GM18868 (cell line): ENCODE data around the gene MPPED1.

Experiments used
- ATAC-seq: cut with Tn5 transposase; IDR thresholded peaks from one replicate; pipeline ENCODE4 v1.9.1; 2021; ENCODE audit warnings: mild to moderate bottlenecking, moderate library complexity; ENCODE audit not compliant: unreplicated experiment

Gene MPPED1

DNA sequence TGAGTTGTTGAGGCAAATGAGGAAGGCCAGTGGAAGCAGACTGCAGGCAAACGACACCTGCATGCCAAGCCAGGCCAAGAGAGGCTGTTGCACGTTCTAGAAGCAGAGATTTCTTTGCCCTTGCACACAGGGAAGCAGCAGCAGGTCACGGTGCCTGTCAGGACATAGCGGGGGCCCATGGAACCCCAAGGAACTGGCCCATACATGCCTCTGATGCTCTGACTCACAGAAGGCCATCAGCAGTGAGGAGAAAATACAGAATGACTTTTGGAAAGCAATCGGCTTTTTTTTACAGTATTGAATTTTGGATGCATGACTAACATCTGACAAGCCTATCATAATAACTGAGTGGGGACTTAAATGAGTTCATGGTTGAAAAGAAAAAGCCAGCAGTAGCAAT, 123.9 kb downstream of the MPPED1 start:
- ATAC-seq = no peak

DNA sequence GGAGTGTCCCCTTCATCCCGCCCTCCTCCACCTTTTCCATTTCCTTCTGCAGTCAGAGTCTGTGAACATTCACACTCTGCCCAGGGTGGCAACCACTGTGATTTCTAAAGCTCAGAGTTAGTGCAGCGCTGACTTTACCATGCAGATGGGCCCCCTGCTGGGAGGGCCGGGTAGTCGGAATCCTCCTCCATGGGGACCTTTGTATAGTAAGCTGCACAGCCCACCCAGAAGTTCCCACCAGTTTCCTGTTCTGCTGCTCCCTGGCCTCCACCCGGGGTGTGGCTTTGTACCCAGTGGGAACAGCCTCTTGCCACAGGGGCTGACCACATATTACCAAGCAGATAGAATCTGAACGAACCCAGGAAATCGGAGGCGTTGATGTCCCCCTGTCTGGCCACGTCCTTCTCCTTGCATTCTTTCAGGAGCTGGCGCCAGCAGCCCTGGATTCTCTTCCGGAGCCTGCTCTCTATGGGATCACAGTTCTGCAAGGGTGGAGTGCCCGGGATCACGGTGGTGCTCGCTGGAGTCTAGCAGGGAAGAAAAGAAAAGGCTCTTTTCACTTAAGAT, 125.3 kb downstream of the MPPED1 start:
- ATAC-seq = no peak

DNA sequence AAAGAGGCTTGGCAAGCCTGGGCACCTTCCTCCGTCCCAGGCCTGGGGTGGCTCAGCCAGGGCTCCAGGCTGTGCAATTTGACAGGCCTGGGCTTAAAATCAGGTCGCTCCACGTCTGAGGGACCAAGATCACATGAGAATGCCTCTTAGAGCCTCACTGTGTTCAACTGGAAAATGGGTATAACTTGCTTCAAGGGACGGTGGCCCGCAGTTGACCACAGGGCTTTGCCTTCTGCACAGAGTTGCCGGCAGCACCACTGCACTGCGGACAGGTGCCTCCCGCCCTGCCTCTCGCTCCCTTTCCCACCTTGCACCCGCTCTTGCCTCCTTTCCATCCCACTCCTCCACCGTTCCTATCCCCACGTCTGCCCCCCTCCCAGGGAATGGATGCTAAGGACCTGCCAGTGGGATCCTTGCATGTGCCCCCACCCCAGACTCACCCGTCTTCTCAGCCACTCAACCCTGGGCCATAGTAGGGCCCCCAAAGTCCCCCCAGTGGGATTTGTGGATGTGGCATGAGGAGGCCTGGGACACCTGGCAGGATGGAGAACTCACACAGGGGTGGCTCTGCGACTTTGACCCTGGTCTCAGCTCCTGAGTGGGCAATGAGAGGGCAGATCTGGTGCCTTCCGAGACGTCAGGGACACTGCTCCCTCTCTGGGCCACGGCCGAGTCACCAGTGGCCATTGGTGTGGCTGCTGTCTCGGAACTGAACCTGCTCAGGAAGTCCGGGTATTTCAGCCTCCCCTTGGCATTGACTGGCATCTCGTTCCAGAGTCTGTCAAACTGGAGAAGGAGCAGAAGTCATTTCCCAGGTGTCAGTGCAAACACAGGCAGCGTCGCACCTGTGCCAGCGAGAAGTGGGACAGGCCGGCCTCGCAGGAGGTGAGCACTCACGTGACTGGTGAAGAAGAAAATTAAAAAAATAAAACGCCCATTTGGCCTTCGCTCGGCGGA, 128.0 kb downstream of the MPPED1 start:
- no peak for ATAC-seq

DNA sequence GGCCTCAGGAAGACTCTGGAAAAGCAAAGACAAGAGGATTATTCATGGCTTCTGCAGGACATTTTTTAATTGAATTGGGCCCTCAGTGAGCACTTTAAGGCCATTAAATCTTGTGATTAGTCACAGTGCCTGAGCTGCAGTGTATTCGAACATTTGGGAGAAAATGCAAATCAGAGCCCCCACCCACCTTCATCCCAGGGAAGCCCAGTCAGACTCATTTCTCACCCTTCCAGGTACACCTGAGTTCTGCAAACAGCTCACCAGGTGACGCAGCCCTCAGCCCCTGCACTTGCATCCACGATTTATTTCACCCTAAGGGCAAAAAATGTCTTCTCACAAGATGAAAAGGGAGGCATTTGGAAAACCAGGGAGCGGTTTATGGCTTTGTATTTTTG, 128.7 kb downstream of the MPPED1 start:
- no peak for ATAC-seq

DNA sequence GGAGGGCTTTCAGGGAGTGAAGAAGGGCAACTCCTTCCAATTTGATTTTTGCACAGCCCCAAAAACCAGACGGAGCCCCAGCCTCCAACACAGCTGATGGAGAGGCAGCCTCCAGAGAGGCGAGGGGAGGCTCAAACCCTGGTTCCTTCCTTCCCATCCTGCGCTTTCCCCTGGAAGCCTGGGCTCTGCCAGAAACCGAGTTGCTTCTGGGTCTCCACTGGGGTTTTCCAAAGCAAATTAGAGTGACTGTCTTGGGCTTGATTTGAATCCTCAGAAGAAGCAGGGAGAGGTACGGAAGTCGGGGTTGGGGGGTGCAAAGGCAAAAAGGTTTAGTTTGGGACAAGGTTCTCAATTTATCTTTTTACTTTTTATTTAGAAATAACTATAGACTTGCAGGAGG, 129.2 kb downstream of the MPPED1 start:
- ATAC-seq = no peak

DNA sequence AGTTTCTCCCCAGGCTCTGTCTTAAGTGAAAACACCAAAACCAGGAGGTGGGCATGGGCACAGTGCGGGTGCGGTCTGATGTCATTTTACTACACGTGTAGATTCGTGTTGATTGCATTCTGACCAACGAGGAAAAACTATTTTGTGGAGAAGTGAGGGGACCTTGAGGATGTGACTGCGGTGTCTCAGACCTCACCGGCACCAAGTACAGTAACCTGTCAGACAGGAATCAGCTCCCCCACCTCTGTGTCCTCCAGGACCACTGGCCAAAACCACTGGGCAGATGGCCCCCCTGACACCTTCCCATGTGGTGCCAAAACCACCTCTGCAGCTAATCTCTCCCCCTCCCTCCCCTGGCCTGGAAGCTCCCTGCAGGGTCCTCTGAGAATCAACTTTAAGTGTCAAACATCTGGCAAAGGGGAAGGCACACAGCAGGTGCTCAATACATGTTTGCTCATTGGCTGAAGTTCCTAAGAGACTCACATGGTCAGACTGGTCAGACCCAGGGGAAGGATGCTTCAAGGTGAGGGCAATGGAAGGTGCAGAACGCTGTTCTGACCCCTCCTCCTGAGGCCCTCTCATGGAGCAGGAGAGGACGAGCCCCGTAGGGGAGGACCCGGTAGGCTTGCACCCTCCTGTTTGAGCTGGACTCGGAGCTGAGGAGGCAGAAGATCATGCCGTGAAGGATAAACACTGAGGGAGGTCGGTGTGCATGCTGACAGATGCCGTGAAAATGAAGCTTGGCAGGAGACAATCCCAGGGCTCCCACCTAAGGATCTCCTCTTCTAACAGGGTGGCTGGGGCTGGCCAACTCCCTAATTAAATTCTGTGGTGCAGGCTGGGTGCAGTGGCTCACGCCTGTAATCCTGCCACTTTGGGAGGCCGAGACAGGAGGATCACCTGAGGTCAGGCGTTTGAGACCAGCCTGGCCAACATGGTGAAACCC, 129.9 kb downstream of the MPPED1 start:
- no peak for ATAC-seq

DNA sequence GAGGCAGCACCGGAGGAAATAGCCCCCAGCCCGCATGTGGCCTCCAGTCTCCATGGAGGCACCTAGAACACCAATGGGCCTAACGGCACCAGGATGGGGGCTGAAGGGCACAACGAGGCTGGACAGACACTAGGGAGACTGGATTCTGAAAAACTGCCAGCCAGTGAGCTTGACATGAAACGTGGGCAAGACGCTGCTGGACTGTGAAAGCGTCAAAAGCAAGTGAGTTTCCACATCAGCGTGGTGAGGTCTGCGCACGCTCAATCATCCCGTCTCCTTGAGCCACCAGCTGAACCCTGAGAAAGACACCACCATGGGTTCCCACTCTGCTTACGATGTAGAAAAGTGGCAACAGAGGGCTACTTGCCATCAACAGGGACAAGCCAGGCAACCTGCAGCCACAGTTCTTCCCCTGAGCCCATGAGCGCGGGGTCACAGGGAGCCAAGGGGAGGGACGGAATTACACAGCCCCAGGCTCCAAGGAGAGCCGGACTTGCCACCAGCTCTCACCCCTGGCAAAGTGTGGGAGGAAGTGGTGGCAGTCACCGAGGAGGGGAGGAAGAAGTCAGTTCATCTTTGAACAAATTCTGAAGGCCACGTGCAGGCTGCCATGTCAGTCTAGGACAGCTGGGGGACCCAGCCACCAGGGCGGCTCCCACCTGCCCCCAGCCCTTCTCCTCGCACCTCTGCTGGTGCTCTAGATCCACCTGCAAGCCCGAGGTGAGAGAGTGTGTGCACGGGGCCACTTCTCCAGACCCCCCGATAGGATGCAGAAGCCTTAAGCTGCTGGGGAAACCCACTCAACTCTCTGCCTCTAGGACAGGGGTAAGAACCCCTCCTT, 131.1 kb downstream of the MPPED1 start:
- ATAC-seq = no peak

DNA sequence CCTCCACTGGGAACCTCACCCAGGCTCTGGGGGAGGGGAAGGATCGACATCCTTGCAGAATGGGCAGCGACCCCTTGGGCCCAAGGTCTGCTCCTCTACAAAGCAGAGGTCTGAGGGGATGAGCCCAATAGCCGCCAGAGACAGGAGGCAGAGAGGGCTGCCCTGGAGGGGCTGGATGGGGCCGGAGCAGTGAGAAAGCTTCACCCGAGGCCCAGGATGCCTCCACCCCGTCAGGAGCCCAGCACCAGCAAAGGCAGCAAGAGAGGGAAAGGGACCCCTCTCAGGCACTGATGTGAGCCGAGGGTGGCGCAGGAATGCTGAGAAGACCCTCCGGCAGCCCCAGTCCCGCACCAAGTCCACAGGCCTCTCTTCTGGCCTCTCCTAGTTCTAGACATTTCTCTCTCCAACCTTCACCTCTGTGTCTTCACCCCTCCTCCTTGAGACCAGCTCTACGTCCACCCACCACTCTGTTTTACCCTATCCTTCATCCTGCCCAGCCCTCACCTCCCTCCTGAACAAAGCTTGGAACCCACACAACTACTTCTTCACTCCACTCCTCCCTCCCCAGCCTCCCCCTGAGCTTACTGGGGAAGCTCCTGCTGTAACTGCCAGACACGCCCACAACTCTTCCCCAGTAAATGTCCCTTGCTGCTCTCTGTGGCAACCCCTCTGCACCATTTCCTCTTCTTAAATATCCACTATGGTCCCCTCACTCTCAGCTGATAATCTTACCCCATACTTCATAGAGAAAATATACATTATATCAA, 131.9 kb downstream of the MPPED1 start:
- no peak for ATAC-seq

DNA sequence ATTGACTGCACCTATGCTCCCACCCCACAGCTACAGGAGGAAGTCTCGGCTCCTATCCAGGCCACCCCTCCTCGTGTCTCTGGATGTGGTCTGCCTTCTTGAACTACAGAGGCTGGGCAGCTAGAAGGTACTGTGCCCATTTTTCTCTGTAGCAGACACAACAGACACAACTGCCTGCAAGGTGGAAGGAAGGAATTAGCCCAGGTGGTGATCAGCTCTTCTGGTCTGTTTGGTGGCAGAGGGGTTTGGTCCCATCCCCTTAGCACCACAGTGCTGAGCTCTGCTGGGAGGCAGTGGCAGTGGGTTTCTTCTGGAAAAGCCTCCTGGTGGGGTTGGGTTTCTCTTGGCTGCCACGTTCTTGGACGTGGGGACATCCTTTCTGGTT, 132.5 kb downstream of the MPPED1 start:
- ATAC-seq = no peak

DNA sequence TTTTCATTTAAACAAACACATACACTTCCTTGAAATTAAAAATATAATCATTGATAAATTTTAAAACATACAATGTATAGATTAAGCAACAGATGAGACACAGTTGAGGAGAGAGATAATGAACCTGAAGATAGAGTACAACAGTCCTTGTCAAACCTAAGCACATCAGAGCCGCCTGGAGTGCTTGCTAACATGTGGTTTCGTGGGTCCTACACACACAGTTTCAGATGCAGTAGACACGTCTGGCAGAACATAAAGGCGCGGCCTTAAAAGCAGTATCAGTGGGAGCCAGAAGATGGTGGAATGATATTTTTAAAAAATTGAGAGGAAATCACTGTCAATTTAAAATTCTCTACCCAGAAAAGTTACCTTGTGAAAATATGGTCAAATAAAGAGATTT, 134.4 kb downstream of the MPPED1 start:
- ATAC-seq = no peak

DNA sequence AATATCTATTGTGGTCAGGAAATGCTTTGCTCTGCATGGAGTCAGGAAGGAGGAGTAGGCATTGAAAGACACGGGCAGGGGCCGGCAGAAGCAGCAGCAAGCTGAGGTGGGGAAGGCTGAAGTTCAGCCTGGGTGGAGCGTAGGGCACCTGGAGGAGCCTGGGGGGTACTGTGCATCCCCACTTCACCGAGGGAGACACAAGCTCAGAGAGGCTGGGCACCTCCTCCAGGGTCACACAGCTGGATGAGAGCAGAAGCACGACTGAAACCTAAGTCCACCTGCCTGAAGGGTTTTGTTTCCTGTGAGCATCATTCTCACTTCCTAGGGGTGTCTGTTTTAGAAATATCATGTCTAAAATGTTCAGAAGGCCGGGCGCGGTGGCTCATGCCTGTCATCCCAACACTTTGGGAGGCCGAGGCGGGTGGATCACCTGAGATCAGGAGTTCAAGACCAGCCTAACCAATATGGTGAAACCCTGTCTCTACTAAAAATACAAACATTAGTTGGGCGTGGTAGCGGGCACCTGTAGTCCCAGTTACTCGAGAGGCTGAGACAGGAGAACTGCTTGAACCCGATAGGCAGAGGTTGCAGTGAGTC, 138.3 kb downstream of the MPPED1 start:
- ATAC-seq = no peak

DNA sequence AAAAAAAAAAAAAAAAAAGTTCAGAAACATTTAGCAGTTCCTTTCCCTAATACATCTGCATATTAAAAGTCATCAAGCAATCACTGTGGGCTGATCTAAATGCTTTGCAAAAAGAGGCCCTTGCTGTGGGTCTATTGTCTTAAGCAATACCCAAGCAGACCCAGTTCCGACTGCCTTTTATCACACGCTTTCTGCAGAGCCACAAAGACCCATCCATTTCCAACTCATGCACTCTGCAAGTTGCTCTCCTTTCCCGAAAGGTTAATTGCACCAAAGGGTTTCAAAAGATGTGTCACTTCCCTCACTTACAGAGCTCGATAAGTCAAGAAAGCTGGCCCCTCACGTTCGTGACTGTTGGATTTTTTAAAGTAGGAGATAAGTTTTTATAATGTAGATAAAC, 138.9 kb downstream of the MPPED1 start:
- ATAC-seq = no peak

DNA sequence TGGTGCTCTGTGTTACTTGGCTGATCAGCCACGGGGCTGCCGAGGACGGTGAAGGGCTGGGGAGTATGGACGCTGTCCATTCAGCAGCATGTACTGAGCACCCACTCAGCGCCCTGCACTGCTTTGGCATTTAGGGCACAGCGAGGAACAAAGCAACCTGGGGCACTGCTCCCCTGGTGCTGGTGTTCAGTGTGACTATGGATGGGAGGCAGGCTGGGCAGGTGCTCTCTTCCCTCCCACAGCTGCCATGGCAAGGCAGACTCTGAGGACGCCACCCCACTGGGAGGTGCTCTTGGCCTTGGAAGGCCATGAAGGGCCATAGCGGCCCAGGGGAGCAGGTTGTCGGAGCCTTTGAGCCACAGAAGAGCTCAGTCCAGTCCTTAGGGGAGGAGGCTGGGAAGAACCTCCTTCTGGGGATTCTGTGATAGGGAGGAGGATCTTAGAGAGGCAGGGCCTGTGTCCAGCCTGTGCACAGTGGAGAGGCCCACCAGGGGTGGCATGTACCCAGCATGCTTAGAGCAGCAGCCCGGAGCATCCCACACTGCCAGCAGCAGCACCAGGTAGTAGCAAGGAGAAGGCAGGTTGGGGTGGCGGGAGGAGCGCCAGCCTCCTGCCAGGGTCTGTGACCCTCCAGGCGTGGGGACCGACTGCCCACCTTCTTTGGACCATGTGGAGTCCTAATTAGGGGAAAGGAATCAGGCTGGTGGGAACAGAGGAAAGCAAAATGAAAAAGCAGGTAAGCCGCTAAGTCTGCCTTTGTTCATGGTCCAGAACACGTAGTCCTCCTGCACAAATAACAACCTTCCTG, 141.8 kb downstream of the MPPED1 start:
- no peak for ATAC-seq

DNA sequence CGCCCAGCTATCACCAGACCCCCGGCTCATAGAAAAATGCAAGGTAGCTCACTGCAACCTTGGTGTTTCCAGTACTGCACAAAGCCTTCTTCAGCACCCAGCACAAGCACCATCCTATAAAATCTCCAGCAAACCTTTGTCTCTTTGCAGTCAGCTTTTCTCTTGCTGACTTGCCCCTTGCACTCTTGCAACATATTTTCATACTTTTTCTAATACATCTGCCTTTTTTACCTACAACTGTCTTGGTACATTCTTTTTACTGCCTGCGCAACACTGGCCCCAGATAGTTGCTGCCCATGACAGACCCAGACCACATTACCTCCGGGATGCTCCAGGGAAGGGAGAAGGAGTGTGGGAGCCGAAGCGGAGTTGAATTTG, 142.4 kb downstream of the MPPED1 start:
- no peak for ATAC-seq

DNA sequence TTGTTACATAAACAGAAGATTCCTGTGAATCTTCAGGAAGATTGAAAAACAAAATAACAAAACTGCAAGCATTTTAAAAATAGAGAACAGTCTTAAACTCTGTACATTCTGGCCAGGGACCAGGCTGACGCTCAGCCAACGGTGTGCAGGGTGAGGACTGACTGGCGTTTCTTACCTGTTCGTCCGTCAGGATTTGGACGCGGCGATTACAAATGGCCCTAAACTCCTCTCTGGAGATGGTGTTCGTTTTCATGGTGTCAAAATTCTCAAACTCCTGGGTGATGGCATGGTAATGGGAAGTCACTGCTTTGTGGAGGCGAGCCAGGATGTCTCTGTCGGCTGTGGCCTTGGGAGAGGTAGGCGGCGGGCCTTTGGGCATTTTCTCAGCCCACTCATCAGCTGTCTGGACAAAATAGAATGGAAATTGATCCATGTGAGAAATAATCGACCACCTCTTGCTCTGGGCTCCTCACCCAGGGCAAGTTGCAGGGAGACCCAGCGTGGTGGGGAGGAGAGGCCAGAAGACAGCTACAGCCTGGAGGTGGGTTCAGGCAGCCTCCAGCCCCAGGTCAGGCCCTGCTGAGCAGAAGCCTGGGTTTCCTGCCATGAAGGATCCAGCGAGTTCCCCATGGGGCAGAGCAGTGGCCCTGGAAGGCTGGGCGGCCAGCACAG, 143.0 kb downstream of the MPPED1 start:
- ATAC-seq = no peak

DNA sequence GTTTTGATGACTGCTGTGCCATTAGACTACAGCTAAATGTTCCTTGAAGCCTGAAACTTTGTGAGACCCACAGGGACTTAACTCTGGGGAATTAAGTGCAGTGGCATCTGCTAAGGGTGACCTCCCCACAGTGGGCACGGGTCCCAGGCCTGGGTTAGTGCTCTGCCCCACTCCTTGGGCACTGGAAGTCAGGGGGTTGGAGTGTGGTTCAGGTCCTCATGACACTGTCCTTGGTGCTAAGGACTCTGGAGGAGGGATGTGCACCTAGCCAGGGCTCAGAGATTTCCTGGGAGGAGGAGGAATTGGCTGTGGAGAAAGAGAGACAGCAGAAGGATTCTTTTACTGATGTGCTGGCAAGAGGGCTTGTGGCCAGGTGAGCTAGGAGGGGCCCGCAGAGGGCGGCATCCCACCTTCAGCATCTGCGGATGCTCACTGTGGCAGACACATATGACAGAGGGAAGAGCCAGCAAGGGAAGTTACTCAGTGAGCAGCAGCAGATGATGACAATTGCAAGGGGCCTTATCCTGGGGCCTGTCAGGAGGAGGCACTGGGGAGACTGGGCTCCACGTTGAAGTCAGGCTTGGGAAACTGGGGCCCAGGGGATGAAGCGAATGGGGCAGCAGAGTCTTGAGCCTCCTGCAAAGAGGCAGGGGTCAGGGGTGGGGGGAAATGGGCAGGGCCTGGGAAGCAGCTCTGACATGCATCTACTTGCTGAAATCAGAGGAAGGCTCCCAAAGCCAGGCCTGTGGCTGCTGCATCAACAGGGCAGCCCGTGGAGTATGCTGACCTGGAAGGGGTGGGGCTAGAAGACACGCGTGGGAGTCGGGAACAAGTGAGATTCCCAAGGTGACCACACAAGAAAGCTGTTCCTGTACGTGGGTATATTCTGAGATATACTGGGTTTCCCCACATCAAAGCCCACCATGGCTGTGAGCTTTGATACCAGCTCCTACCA, 144.0 kb downstream of the MPPED1 start:
- ATAC-seq = no peak
